RWPE1 (cell line): ENCODE data around the gene CIDEC.

Source experiments
- CTCF ChIA-PET: fragments of 350-600 bp; sonication (Branson Sonifier 250); formaldehyde crosslinking; extraction: SDS; loops from one replicate; lab custom pipeline; 2021; lab: Yijun Ruan, JAX
- POLR2A ChIA-PET: fragments of 400-600 bp; formaldehyde crosslinking; extraction: SDS; loops from one replicate; lab custom pipeline; 2020; ENCODE audit warnings: antibody characterized with exemption; ENCODE audit not compliant: low non-redundant PET; lab: Yijun Ruan, JAX
- DNase-seq: peaks from one replicate; pipeline ENCODE4 v3.0.0; 2012; ENCODE audit warnings: low spot score
- H3K27ac ChIP-seq: fragments of 450-650 bp; 2 replicates; pipeline ENCODE4 v1.5.1; 2017
- CTCF ChIP-seq: fragments of 450-650 bp; conservative IDR thresholded peaks from 2 replicates; pipeline ENCODE4 v1.5.1; 2017; ENCODE audit warnings: low read depth, mild to moderate bottlenecking

Gene CIDEC

GRCh38 chr3:9864200-9864927 is 15.7 kb downstream of the CIDEC start:
- CTCF ChIA-PET: interaction anchor here (0.6 kb wide), 1 partner anchor 37 kb away, joined by 3 read pairs; no protein-coding TSS in a partner anchor
- no peak for DNase-seq

GRCh38 chr3:9863058-9863772 is 16.8 kb downstream of the CIDEC start:
- TF ChIP-seq CTCF: no peak
- DNase-seq: no peak
- POLR2A ChIA-PET: no interaction called here
- H3K27ac ChIP-seq: peak overlapping the region; percentile 74
- CTCF ChIA-PET: no interaction called here

More at GRCh38 chr3:9864200-9864927, 15.7 kb downstream of the CIDEC start:
- POLR2A ChIA-PET: no interaction called here
- no peak for TF ChIP-seq CTCF
- peak overlapping the region; percentile 74 for H3K27ac ChIP-seq

- CTCF ChIA-PET: no interaction called here
- POLR2A ChIA-PET: no interaction called here
- no peak for DNase-seq
Observed at GRCh38 chr3:9862391-9863057, 17.5 kb downstream of the CIDEC start.

GRCh38 chr3:9861626-9862130 is 18.4 kb downstream of the CIDEC start:
- ChIA-PET POLR2A (no interaction called here), CTCF (no interaction called here)
- TF ChIP-seq CTCF: no peak
- no peak for DNase-seq
- no peak overlapping the region; the same call in 1 of the 2 replicates for H3K27ac ChIP-seq

More at GRCh38 chr3:9862391-9863057, 17.5 kb downstream of the CIDEC start:
- no peak for TF ChIP-seq CTCF
- peak overlapping the region; percentile 74; the same call in 1 of the 2 replicates for H3K27ac ChIP-seq

GRCh38 chr3:9861201-9861600 is 18.9 kb downstream of the CIDEC start:
- no peak overlapping the region; the same call in 1 of the 2 replicates for H3K27ac ChIP-seq
- DNase-seq: no peak
- no peak for TF ChIP-seq CTCF
- POLR2A ChIA-PET: no interaction called here
- CTCF ChIA-PET: no interaction called here

GRCh38 chr3:9859530-9860025 is 20.5 kb downstream of the CIDEC start:
- no peak overlapping the region for H3K27ac ChIP-seq
- DNase-seq: no peak
- POLR2A ChIA-PET: no interaction called here
- CTCF ChIA-PET: no interaction called here
- no peak for TF ChIP-seq CTCF
